Measurements from ENCODE around the gene CFI. TPM values are rescaled to one million over a fixed set of nuclear protein-coding genes. Genes with fewer than 3 reads are reported as not detected.

Gene CFI
- polyA plus RNA-seq, 3 donors: not detected

DNA sequence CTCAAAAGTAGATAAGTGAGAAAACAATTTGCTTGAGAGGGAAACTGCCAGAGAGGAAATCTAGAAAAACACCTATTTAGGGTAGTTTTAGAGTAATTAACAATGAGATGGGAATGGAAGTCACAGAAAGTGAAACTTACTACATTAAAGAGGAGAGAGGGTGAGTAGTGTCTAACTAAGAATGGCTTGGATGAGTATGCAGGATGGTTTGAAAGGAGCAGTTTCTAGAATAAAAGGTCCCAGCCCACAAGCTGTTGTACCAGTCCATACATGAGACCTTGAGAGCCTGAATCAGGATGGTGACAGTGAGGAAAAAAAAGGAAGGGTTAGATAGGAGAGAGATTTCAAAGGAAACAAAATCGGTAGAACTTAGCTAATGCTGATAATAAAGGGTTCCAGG is 15.1 kb upstream of the CFI start:
- H3K36me3 Mint-ChIP-seq: peaks cover 37 to 41% of the 10 kb centered on the region in 2 donors

DNA sequence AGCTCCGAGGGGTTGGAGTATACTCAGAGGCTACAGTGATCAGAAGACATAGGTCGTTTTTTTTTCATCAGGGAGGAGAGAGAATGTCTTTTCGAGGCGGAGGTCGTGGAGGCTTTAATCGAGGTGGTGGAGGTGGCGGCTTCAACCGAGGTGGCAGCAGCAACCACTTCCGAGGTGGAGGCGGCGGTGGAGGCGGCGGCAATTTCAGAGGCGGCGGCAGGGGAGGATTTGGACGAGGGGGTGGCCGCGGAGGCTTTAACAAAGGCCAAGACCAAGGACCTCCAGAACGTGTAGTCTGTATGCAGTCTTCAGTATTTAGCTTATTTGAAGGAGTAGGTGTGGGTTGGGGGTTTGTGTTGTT is 14.3 kb upstream of the CFI start:
- H4K20me1 ChIP-seq (ENCODE audit: insufficient read depth, low read length): no peaks in the 10 kb centered on the region
- H3K9me3 ChIP-seq (replicated peaks in 1 of 2; ENCODE audit: control insufficient read depth in 1 of 2, insufficient read depth in 1 of 2, low read length in 2 of 2): no peaks in the 10 kb centered on the region
- H3K4me2 ChIP-seq (replicated peaks; ENCODE audit: extremely low read depth, low read length, poor library complexity, severe bottlenecking): peak overlapping the region; percentile 90
- H3K27ac Mint-ChIP-seq: peak overlapping the region; percentile 96 to 99 (median 97)
- peak overlapping the region; percentile 79 to 97 for H3K27ac ChIP-seq (ENCODE audit: low read depth in 1 of 2, low read length in 2 of 2)
- no peaks in the 10 kb centered on the region for H3K9me3 Mint-ChIP-seq
- peaks cover 15 to 33% of the 10 kb centered on the region in 2 donors for H3K36me3 ChIP-seq (replicated peaks in 1 of 2; ENCODE audit: control insufficient read depth in 1 of 2, insufficient read depth in 2 of 2, low read length in 2 of 2)
- peaks cover 0 to 1% (median 0%) of the 10 kb centered on the region in 3 donors for H3K27me3 Mint-ChIP-seq (ENCODE audit: low read depth in 3 of 3)
- H3K4me1 Mint-ChIP-seq: peaks cover 31% of the 10 kb centered on the region
- peak overlapping the region; percentile 42 to 86 (median 75) for H3K4me3 ChIP-seq (replicated peaks in 1 of 3; ENCODE audit: low read depth in 2 of 3, low read length in 3 of 3)
- H3K9ac ChIP-seq (ENCODE audit: insufficient read depth, low read length, poor library complexity, severe bottlenecking): peak overlapping the region; percentile 88
- peaks cover 30 to 34% of the 10 kb centered on the region in 2 donors for H3K36me3 Mint-ChIP-seq
- H3K79me2 ChIP-seq (ENCODE audit: insufficient read depth, low read length): peaks cover 16% of the 10 kb centered on the region
- H2AFZ ChIP-seq (ENCODE audit: insufficient read depth, low read depth, low read length, poor library complexity, severe bottlenecking): peak overlapping the region; percentile 88
- TF ChIP-seq, protein P1, sequence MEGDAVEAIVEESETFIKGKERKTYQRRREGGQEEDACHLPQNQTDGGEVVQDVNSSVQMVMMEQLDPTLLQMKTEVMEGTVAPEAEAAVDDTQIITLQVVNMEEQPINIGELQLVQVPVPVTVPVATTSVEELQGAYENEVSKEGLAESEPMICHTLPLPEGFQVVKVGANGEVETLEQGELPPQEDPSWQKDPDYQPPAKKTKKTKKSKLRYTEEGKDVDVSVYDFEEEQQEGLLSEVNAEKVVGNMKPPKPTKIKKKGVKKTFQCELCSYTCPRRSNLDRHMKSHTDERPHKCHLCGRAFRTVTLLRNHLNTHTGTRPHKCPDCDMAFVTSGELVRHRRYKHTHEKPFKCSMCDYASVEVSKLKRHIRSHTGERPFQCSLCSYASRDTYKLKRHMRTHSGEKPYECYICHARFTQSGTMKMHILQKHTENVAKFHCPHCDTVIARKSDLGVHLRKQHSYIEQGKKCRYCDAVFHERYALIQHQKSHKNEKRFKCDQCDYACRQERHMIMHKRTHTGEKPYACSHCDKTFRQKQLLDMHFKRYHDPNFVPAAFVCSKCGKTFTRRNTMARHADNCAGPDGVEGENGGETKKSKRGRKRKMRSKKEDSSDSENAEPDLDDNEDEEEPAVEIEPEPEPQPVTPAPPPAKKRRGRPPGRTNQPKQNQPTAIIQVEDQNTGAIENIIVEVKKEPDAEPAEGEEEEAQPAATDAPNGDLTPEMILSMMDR (IDR thresholded peaks at IDR 0.05): no peak
- no peaks in the 10 kb centered on the region for H3K27me3 ChIP-seq (ENCODE audit: control insufficient read depth in 2 of 2, insufficient read depth in 2 of 2, low read length in 2 of 2)
- peaks cover 20 to 29% of the 10 kb centered on the region in 2 donors for H3K4me1 ChIP-seq (ENCODE audit: control insufficient read depth in 1 of 2, insufficient read depth in 2 of 2, low read length in 2 of 2)
- no peak for DNase-seq
- 0% methylated on average over 16 of the region's 19 CpGs for WGBS (ENCODE audit: insufficient coverage)
- peak overlapping the region; percentile 97 to 98 for H3K4me3 Mint-ChIP-seq
- intact Hi-C loops (cut with micrococcal nuclease): loop anchor here (5.0 to 10.0 kb wide), 3 partner anchors 111 to 384 kb away; partner anchors contain the start of genes CASP6 (in 1 of the 2) and SEC24B (in 1 of the 2)

More for the DNA sequence above, 15.1 kb upstream of the CFI start:
- Histone ChIP-seq H3K36me3 (replicated peaks in 1 of 2; ENCODE audit: control insufficient read depth in 1 of 2, insufficient read depth in 2 of 2, low read length in 2 of 2) (peaks cover 22 to 42% of the 10 kb centered on the region in 2 donors), H2AFZ (ENCODE audit: insufficient read depth, low read depth, low read length, poor library complexity, severe bottlenecking) (no peak overlapping the region), H3K79me2 (ENCODE audit: insufficient read depth, low read length) (peaks cover 16% of the 10 kb centered on the region), H3K9ac (ENCODE audit: insufficient read depth, low read length, poor library complexity, severe bottlenecking) (no peak overlapping the region), H3K4me3 (replicated peaks in 1 of 3; ENCODE audit: low read depth in 2 of 3, low read length in 3 of 3) (no peak overlapping the region), H4K20me1 (ENCODE audit: insufficient read depth, low read length) (no peaks in the 10 kb centered on the region), H3K4me2 (replicated peaks; ENCODE audit: extremely low read depth, low read length, poor library complexity, severe bottlenecking) (no peak overlapping the region), H3K9me3 (replicated peaks in 1 of 2; ENCODE audit: control insufficient read depth in 1 of 2, insufficient read depth in 1 of 2, low read length in 2 of 2) (no peaks in the 10 kb centered on the region), H3K27me3 (ENCODE audit: control insufficient read depth in 2 of 2, insufficient read depth in 2 of 2, low read length in 2 of 2) (no peaks in the 10 kb centered on the region), H3K4me1 (ENCODE audit: control insufficient read depth in 1 of 2, insufficient read depth in 2 of 2, low read length in 2 of 2) (peaks cover 20 to 29% of the 10 kb centered on the region in 2 donors), H3K27ac (ENCODE audit: low read depth in 1 of 2, low read length in 2 of 2) (no peak overlapping the region)
- intact Hi-C loops (cut with micrococcal nuclease): loop anchor here (5.0 to 10.0 kb wide), 3 partner anchors 112 to 385 kb away; partner anchors contain the start of genes CASP6 (in 1 of the 2) and SEC24B (in 1 of the 2)
- Mint-ChIP-seq H3K9me3 (no peaks in the 10 kb centered on the region), H3K4me3 (peak overlapping the region in 1 of 2 donors; percentile 97), H3K4me1 (peaks cover 31% of the 10 kb centered on the region), H3K27ac (peak overlapping the region in 1 of 7 donors; percentile 99), H3K27me3 (ENCODE audit: low read depth in 3 of 3) (peaks cover 0 to 1% (median 0%) of the 10 kb centered on the region in 3 donors)
- DNase-seq: no peak
- WGBS (ENCODE audit: insufficient coverage): 100% methylated on average over 1 of the region's 1 CpG
- TF ChIP-seq, protein P1 (IDR thresholded peaks at IDR 0.05): no peak

All from CD14-positive monocyte (primary cell).